OCI-LY7 (cell line): Measurements from ENCODE around the gene AGBL4.

ENCODE experiments used
- EZH2phosphoT487 ChIP-seq: fragments of 200-600 bp; sonication (generic); IDR thresholded peaks from 2 replicates; pipeline ENCODE4 v1.6.1; 2018; ENCODE audit warnings: low read depth, borderline replicate concordance, mild to moderate bottlenecking, mixed run types, antibody characterized with exemption, low read length, moderate library complexity, mixed read lengths
- TF ChIP-seq, protein P1 (sequence below): fragments of 200-600 bp; sonication (generic); conservative IDR thresholded peaks from 2 replicates; pipeline ENCODE4 v1.5.1; 2014; ENCODE audit warnings: mild to moderate bottlenecking, antibody characterized with exemption, low read length, moderate library complexity, mixed read lengths

GRCh38 chr1:48848035-48848434 lies 1175.7 kb downstream of the AGBL4 start:
- TF ChIP-seq, protein P1, sequence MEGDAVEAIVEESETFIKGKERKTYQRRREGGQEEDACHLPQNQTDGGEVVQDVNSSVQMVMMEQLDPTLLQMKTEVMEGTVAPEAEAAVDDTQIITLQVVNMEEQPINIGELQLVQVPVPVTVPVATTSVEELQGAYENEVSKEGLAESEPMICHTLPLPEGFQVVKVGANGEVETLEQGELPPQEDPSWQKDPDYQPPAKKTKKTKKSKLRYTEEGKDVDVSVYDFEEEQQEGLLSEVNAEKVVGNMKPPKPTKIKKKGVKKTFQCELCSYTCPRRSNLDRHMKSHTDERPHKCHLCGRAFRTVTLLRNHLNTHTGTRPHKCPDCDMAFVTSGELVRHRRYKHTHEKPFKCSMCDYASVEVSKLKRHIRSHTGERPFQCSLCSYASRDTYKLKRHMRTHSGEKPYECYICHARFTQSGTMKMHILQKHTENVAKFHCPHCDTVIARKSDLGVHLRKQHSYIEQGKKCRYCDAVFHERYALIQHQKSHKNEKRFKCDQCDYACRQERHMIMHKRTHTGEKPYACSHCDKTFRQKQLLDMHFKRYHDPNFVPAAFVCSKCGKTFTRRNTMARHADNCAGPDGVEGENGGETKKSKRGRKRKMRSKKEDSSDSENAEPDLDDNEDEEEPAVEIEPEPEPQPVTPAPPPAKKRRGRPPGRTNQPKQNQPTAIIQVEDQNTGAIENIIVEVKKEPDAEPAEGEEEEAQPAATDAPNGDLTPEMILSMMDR, result no peak
- no peak for TF ChIP-seq EZH2phosphoT487
